ENCODE results near the gene POP4.
"Not testable (repeated sequence)": the region's sequence is repeated elsewhere in the genome, so short reads cannot be mapped to it uniquely, and the experiment has no call there.

Gene POP4

GRCh38 chr19:29624489-29625185 is 18.6 kb downstream of the POP4 start:
- DNase-seq (ENCODE audit: low read depth) = no peak
- H3K4me3 ChIP-seq (ENCODE audit: low read depth, low read length) = no peak overlapping the region
- TF ChIP-seq CTCF (IDR thresholded peaks at IDR 0.05; ENCODE audit: low read depth, low read length, missing control alignments) = no peak

- no peak overlapping the region for H3K4me3 ChIP-seq (ENCODE audit: low read depth, low read length)
- no peak for DNase-seq (ENCODE audit: low read depth)
- no peak for TF ChIP-seq CTCF (IDR thresholded peaks at IDR 0.05; ENCODE audit: low read depth, low read length, missing control alignments)
Measured at GRCh38 chr19:29625186-29625651, 19.1 kb downstream of the POP4 start.

- TF ChIP-seq CTCF (IDR thresholded peaks at IDR 0.05; ENCODE audit: low read depth, low read length, missing control alignments) = no peak
- no peak overlapping the region for H3K4me3 ChIP-seq (ENCODE audit: low read depth, low read length)
- DNase-seq (ENCODE audit: low read depth) = no peak
Measured at GRCh38 chr19:29626386-29626785, 20.3 kb downstream of the POP4 start.

- not testable (repeated sequence) for DNase-seq (ENCODE audit: low read depth)
Measured at GRCh38 chr19:29626832-29627231, 20.7 kb downstream of the POP4 start.

GRCh38 chr19:29628661-29629385 is 22.7 kb downstream of the POP4 start:
- DNase-seq (ENCODE audit: low read depth) = no peak
- TF ChIP-seq CTCF (IDR thresholded peaks at IDR 0.05; ENCODE audit: low read depth, low read length, missing control alignments) = no peak
- H3K4me3 ChIP-seq (ENCODE audit: low read depth, low read length) = no peak overlapping the region

More at GRCh38 chr19:29626832-29627231, 20.7 kb downstream of the POP4 start:
- not testable (repeated sequence) for H3K4me3 ChIP-seq (ENCODE audit: low read depth, low read length)

- no peak overlapping the region for H3K4me3 ChIP-seq (ENCODE audit: low read depth, low read length)
- TF ChIP-seq CTCF (IDR thresholded peaks at IDR 0.05; ENCODE audit: low read depth, low read length, missing control alignments) = no peak
- no peak for DNase-seq (ENCODE audit: low read depth)
Measured at GRCh38 chr19:29629836-29630534, 23.9 kb downstream of the POP4 start.

GRCh38 chr19:29630655-29631054 is 24.6 kb downstream of the POP4 start:
- DNase-seq (ENCODE audit: low read depth) = no peak
- no peak overlapping the region for H3K4me3 ChIP-seq (ENCODE audit: low read depth, low read length)
- no peak for TF ChIP-seq CTCF (IDR thresholded peaks at IDR 0.05; ENCODE audit: low read depth, low read length, missing control alignments)
